ENCODE results near the gene NOLC1.

Gene NOLC1

GRCh38 chr10:102147561-102147960, 4.6 kb upstream of the NOLC1 start:
- H3K36me3 ChIP-seq (ENCODE audit: control insufficient read depth, low read length): peaks cover 92% of the 10 kb centered on the region
- H3K4me2 ChIP-seq (ENCODE audit: low read length): no peak overlapping the region
- peaks cover 31% of the 10 kb centered on the region for H3K79me2 ChIP-seq (ENCODE audit: control insufficient read depth, low read length)
- H3K27ac ChIP-seq (ENCODE audit: low read depth, low read length): no peak overlapping the region
- no peaks in the 10 kb centered on the region for H3K9me3 ChIP-seq (ENCODE audit: control insufficient read depth, insufficient read depth, low read length)
- H4K20me1 ChIP-seq (ENCODE audit: control insufficient read depth, insufficient read depth, low read depth, low read length): no peaks in the 10 kb centered on the region
- no peak overlapping the region for H3K4me3 ChIP-seq (ENCODE audit: low read length)
- TF ChIP-seq EZH2phosphoT487 (IDR thresholded peaks at IDR 0.05; ENCODE audit: borderline replicate concordance, low read length) (no peak), CTCF (IDR thresholded peaks at IDR 0.05; ENCODE audit: low read depth, low read length, poor library complexity, severe bottlenecking) (no peak)
- no peaks in the 10 kb centered on the region for H3K27me3 ChIP-seq (ENCODE audit: control insufficient read depth, low read length)
- peaks cover 30% of the 10 kb centered on the region for H3K4me1 ChIP-seq (ENCODE audit: control insufficient read depth, low read length)
- H3F3A ChIP-seq (ENCODE audit: control insufficient read depth, insufficient read depth): peaks cover 29% of the 10 kb centered on the region
- no peaks in the 10 kb centered on the region for H3K9me2 ChIP-seq (replicated peaks; ENCODE audit: control insufficient read depth, low read length)

- Histone ChIP-seq H3K36me3 (ENCODE audit: control insufficient read depth, low read length) (peaks cover 92% of the 10 kb centered on the region), H3K27ac (ENCODE audit: low read depth, low read length) (no peak overlapping the region)
Observed at GRCh38 chr10:102148275-102148674, 3.9 kb upstream of the NOLC1 start.

GRCh38 chr10:102150970-102151773, 1.0 kb upstream of the NOLC1 start:
- peak overlapping the region; percentile 81 for H3K4me2 ChIP-seq (ENCODE audit: low read length)
- peaks cover 95% of the 10 kb centered on the region for H3K36me3 ChIP-seq (ENCODE audit: control insufficient read depth, low read length)
- no peaks in the 10 kb centered on the region for H3K27me3 ChIP-seq (ENCODE audit: control insufficient read depth, low read length)
- H4K20me1 ChIP-seq (ENCODE audit: control insufficient read depth, insufficient read depth, low read depth, low read length): peaks cover 7% of the 10 kb centered on the region; the same call in 1 of the 2 replicates
- H3K9me3 ChIP-seq (ENCODE audit: control insufficient read depth, insufficient read depth, low read length): no peaks in the 10 kb centered on the region
- peaks cover 50% of the 10 kb centered on the region for H3K79me2 ChIP-seq (ENCODE audit: control insufficient read depth, low read length)
- no peak for TF ChIP-seq CTCF (IDR thresholded peaks at IDR 0.05; ENCODE audit: low read depth, low read length, poor library complexity, severe bottlenecking)
- no peaks in the 10 kb centered on the region for H3K9me2 ChIP-seq (replicated peaks; ENCODE audit: control insufficient read depth, low read length)
- peak overlapping the region; percentile 66 for H3K4me3 ChIP-seq (ENCODE audit: low read length)
- H3K4me1 ChIP-seq (ENCODE audit: control insufficient read depth, low read length): peaks cover 46% of the 10 kb centered on the region
- peaks cover 29% of the 10 kb centered on the region for H3F3A ChIP-seq (ENCODE audit: control insufficient read depth, insufficient read depth)
- peak overlapping the region; percentile 79 for H3K27ac ChIP-seq (ENCODE audit: low read depth, low read length)

More at GRCh38 chr10:102148275-102148674, 3.9 kb upstream of the NOLC1 start:
- no peaks in the 10 kb centered on the region for H4K20me1 ChIP-seq (ENCODE audit: control insufficient read depth, insufficient read depth, low read depth, low read length)
- H3K79me2 ChIP-seq (ENCODE audit: control insufficient read depth, low read length): peaks cover 33% of the 10 kb centered on the region
- H3K4me1 ChIP-seq (ENCODE audit: control insufficient read depth, low read length): peaks cover 31% of the 10 kb centered on the region
- H3K27me3 ChIP-seq (ENCODE audit: control insufficient read depth, low read length): no peaks in the 10 kb centered on the region
- TF ChIP-seq EZH2phosphoT487 (IDR thresholded peaks at IDR 0.05; ENCODE audit: borderline replicate concordance, low read length): no peak
- no peak for TF ChIP-seq CTCF (IDR thresholded peaks at IDR 0.05; ENCODE audit: low read depth, low read length, poor library complexity, severe bottlenecking)
- no peak overlapping the region for H3K4me3 ChIP-seq (ENCODE audit: low read length)
- no peaks in the 10 kb centered on the region for H3K9me2 ChIP-seq (replicated peaks; ENCODE audit: control insufficient read depth, low read length)
- peaks cover 29% of the 10 kb centered on the region for H3F3A ChIP-seq (ENCODE audit: control insufficient read depth, insufficient read depth)
- no peaks in the 10 kb centered on the region for H3K9me3 ChIP-seq (ENCODE audit: control insufficient read depth, insufficient read depth, low read length)
- no peak overlapping the region for H3K4me2 ChIP-seq (ENCODE audit: low read length)

Data from DOHH2 (cell line).